AG10803 (cell line): ENCODE data around the gene GPC1.

Experiments
- DNase-seq: peaks from one replicate; pipeline ENCODE4 v3.0.0; 2010; ENCODE audit warnings: low read depth
- H3K4me3 ChIP-seq: 2 replicates; pipeline ENCODE4 v1.5.1; 2011; ENCODE audit warnings: mild to moderate bottlenecking, low read length, control low read depth
- TF ChIP-seq, protein P1 (sequence below): conservative IDR thresholded peaks from 2 replicates; pipeline ENCODE4 v1.5.1; 2011; ENCODE audit warnings: mild to moderate bottlenecking, low read length, control low read depth, inconsistent platforms

Gene GPC1

DNA sequence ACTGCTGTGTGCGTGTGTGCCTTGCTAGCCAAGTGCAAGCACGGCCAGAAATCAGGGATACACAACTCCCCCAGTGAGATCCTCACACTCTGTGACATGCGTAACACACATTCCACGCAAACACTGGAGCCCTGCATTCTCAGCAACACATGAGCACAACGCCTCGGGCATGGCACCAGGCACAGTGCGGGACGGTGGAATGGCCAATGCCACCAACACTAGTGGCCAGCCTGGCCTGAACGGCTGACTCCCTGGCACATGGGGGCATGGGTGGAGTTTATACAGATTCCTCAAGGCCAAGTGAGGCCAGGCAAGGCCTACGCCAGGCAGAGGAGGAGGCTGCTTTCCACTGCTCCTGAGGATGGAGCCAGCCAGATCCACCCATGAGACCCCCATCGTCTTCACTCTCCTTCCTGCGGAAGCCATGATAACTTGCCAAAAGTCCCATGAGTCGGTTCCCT lies 66.1 kb downstream of the GPC1 start:
- TF ChIP-seq, protein P1, sequence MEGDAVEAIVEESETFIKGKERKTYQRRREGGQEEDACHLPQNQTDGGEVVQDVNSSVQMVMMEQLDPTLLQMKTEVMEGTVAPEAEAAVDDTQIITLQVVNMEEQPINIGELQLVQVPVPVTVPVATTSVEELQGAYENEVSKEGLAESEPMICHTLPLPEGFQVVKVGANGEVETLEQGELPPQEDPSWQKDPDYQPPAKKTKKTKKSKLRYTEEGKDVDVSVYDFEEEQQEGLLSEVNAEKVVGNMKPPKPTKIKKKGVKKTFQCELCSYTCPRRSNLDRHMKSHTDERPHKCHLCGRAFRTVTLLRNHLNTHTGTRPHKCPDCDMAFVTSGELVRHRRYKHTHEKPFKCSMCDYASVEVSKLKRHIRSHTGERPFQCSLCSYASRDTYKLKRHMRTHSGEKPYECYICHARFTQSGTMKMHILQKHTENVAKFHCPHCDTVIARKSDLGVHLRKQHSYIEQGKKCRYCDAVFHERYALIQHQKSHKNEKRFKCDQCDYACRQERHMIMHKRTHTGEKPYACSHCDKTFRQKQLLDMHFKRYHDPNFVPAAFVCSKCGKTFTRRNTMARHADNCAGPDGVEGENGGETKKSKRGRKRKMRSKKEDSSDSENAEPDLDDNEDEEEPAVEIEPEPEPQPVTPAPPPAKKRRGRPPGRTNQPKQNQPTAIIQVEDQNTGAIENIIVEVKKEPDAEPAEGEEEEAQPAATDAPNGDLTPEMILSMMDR, result no peak
- no peak for DNase-seq
- no peak overlapping the region for H3K4me3 ChIP-seq

DNA sequence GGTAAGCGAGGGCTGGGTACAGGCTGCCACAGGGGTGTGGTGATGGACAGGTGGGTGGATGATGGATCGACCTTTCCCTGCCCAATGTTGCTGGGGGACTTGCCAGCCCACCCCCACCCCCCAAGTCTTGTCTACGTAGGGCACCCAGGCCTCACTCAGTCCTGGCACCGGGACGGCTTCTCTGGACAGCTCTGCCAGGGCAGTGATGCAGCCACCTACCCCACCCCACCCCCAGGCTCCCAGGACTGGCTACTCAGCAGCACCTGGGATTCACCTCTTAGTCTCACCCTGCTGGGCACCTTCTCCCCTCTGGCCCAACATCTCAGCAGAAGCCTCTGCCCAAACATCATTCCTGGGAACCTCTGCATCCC lies 66.6 kb downstream of the GPC1 start:
- DNase-seq, result no peak
- TF ChIP-seq, protein P1, result no peak
- no peak overlapping the region for H3K4me3 ChIP-seq

DNA sequence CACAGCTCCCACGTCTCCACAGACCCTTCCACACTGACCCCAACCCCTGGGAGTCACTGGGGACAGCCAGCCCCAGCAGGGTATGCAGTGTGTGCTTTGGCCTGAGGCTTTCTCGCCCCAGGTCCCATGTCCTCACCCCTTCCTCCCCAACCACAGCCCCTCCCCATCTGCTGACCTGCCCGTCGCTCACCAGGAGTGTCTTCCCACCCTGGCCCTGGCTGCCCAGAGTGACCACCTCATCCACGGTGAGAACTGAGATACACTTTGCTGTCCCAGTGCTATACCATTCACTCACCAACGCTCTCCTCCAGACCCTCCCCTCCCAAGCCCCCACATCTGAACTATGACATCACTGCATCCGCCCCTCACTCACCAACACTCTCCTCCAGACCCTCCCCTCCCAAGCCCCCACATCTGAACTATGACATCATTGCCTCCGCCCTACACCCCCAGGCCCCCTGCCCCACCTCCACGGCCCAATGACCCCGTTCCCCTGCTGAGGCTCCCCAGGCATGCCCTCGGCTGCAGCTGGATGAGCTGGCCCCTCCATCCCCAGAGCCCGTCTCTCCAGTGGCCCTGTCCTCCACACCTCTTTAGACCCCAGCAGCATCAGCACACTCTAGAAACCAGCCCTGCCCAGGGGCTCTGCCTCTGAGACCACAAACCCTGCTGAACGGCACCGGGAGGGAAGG lies 67.1 kb downstream of the GPC1 start:
- DNase-seq, result no peak
- TF ChIP-seq, protein P1, result no peak
- no peak overlapping the region for H3K4me3 ChIP-seq

DNA sequence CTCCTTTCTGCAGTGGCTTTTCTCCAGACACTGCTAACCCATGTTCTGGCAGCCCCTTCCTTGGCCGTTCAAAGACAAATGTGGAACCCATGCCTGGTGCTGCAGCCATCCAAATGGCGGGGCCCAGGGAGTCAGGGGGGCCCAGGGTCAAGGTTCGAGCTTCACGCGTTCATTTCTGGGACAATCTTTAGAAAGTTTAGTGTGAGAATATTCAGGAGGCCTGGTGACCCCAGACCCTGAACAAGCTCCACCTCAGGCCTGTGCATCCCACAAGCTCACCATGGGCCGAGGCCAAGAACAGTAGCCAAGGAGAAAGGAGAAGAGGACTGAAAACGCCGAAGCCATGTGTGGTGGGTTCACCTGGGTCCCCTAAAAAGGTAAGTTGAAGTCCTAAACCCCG lies 67.9 kb downstream of the GPC1 start:
- no peak overlapping the region for H3K4me3 ChIP-seq
- TF ChIP-seq, protein P1, result no peak
- no peak for DNase-seq

DNA sequence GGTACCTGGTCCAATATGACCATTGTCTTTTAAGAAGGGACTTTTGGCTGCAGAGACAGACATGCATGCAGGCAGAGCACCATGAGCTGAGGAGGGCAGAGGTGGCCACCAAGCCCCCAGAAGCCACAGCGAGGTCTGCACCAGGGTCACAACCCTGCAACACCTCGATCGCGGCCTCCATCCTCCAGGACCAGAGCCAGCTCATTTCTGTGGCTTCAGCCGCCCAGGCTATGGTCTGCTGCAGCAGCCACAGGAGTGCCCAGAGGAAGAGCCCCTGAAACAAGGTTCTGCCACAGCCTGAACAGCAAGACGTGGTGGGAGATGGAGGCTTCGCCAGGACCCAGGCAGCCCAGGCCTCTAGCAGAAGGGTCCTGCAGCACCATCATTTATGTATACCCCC lies 68.4 kb downstream of the GPC1 start:
- no peak overlapping the region for H3K4me3 ChIP-seq
- TF ChIP-seq, protein P1, result no peak
- no peak for DNase-seq

DNA sequence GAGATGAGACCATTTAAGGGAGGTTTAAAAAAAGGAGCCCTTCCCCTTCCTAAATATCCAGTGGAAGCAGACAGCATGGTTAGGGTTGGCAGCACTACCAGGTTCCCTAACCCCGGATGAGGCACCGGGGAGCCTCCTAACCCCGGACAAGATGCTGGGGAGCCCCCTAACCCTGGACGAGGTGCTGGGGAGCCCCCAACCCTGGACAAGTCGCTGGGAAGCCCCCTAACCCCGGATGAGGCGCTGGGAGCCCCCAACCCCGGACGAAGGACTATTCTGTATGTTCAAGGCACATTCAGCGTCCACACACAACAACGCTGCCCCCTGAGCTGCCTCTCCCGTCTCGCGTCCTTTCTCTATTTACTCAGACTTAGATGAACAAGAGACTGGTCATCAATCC lies 70.4 kb downstream of the GPC1 start:
- no peak for DNase-seq
- no peak overlapping the region for H3K4me3 ChIP-seq
- TF ChIP-seq, protein P1, result no peak

DNA sequence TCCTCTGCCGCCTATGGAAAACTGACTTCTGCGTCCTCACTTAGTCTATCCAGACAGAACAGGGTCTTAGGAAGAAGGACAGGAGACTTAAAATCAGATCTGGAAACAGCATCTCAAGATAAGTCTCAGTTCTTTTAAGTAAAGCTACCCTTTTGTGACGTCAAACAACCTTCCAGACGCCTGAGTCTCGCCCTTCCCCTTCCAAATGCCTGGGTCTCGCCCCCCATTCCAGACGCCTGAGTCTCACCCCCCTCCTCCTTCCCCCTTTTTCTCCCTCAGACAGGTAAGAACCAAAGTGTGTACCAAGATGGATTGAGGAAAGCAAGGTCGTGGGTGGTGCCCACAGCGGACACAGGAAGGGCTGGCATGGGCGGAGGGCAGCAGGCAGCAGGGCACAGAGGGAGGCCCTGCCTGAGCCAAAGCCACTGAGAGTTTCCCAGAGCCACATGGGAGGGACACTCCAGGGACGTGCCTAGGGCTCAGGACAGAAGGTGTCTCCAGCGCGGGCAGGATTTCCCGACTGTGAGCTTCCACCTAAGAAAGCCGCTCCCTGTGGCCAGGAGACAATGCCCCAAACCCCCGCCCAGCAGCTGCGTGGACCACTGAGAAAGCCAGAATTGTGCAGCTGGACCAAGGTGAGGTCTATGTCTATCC lies 71.1 kb downstream of the GPC1 start:
- no peak overlapping the region for H3K4me3 ChIP-seq
- TF ChIP-seq, protein P1, result no peak
- DNase-seq, result no peak
